Spinal cord (tissue), 10 donors: Measurements from ENCODE around the gene CAPG. TPM values are rescaled to one million over a fixed set of nuclear protein-coding genes. Genes with fewer than 3 reads are reported as not detected.
A peak's percentile ranks its signal among the peaks of the same experiment; 100 is the strongest.
"Not testable (repeated sequence)": the region's sequence is repeated elsewhere in the genome, so short reads cannot be mapped to it uniquely, and the experiment has no call there.

Experiments used
- DNase-seq, 6 donors: peaks; one replicate each; pipeline versions ENCODE4 v3.0.0 to v3.0.0-alpha.2; 2013 to 2015; ENCODE audit warnings: low spot score in 6 of 6, low read depth in 4 of 6
- H3K27ac ChIP-seq: one replicate; pipeline ENCODE4 v1.5.1; 2013; ENCODE audit warnings: low read depth, low read length, control low read depth
- H3K27me3 ChIP-seq: one replicate; pipeline ENCODE4 v1.6.1; 2013; ENCODE audit warnings: low read length; ENCODE audit not compliant: control insufficient read depth, insufficient read depth
- H3K36me3 ChIP-seq: one replicate; pipeline ENCODE4 v1.6.1; 2013; ENCODE audit warnings: low read length; ENCODE audit not compliant: control insufficient read depth, insufficient read depth
- H3K4me1 ChIP-seq: one replicate; pipeline ENCODE4 v1.6.1; 2013; ENCODE audit warnings: low read length; ENCODE audit not compliant: control insufficient read depth, insufficient read depth
- H3K4me3 ChIP-seq: one replicate; pipeline ENCODE4 v1.5.1; 2013; ENCODE audit warnings: low read depth, low read length, control low read depth
- H3K9me3 ChIP-seq: one replicate; pipeline ENCODE4 v1.6.1; 2013; ENCODE audit warnings: low read length; ENCODE audit not compliant: control insufficient read depth, insufficient read depth
- WGBS: methylation state at CpG from one replicate; pipeline ENCODE4 v1.1.5; 2013; ENCODE audit warnings: missing lambda C conversion rate; ENCODE audit not compliant: insufficient coverage; 5-methylcytosine and 5-hydroxymethylcytosine counted together
- polyA plus RNA-seq, 2 donors: library from polyadenylated mRNA; unstranded; fragments of 120-200 nt; gene quantifications; one replicate each; pipeline ENCODE4 v1.2.1, GENCODE V29; 2013; ENCODE audit not compliant: insufficient read length in 2 of 2
- total RNA-seq, 2 donors: library from RNA; depleted of rRNA in 1 of 2; stranded (reverse); fragments of 120-200 nt in 1 of 2; fragments of >200 nt in 1 of 2; gene quantifications; one replicate each; pipeline versions ENCODE4 v1.2.3 to v1.2.4, GENCODE V29; 2013 to 2014
- donor health status: healthy.

CAPG gene
- total and polyA plus RNA-seq, 4 donors: 20.2 to 41.3 (median 26.7) TPM

DNA sequence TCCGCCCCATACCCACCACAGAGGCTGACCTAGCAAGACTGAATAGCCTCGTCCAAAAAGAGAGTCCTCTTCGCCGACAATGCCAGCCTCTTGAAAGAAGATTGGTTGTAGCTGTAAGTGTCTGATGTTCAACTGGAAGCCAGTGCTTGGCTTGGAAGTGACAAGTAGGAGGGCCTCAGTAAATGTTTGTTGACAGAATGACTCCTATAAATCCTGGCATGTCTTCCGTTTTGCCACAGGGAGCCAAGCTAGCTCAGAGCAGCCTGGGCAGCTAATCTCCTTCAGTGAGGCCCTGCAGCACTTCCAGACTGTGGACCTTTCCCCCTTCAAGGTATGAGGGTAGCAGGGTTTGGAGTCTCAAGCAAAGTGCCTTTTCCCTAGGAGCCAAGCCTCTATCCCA, 40.7 kb downstream of the CAPG start:
- peaks cover 27% of the 10 kb centered on the region for H3K36me3 ChIP-seq
- H3K9me3 ChIP-seq: no peaks in the 10 kb centered on the region
- no peak overlapping the region for H3K27ac ChIP-seq
- no peak overlapping the region for H3K4me3 ChIP-seq
- H3K27me3 ChIP-seq: no peaks in the 10 kb centered on the region
- no peaks in the 10 kb centered on the region for H3K4me1 ChIP-seq
- WGBS: 58% methylated on average over 2 of the region's 5 CpGs
- DNase-seq: no peak

DNA sequence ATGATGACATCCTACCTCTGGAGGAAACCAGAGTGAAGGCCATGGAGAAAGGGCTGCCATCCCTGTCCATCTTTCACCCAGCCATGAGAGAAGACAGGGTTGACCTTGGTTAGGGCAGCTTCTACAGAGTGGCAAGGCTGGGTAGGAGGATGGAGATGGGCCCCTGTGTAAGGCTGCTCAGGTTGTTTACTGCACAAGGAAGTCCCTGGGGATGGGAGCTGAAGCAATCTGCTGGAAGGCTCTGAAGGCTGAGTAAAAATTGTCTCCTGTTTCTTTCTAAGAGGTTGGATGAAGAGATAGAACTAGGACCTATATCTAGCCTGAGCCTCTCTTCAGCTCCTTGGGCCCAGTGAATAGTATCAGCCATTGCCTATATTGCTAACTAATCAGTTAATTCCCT, 41.2 kb downstream of the CAPG start:
- DNase-seq: no peak
- Histone ChIP-seq H3K36me3 (peaks cover 30% of the 10 kb centered on the region), H3K4me1 (no peaks in the 10 kb centered on the region), H3K4me3 (no peak overlapping the region), H3K27ac (no peak overlapping the region), H3K9me3 (no peaks in the 10 kb centered on the region), H3K27me3 (no peaks in the 10 kb centered on the region)

DNA sequence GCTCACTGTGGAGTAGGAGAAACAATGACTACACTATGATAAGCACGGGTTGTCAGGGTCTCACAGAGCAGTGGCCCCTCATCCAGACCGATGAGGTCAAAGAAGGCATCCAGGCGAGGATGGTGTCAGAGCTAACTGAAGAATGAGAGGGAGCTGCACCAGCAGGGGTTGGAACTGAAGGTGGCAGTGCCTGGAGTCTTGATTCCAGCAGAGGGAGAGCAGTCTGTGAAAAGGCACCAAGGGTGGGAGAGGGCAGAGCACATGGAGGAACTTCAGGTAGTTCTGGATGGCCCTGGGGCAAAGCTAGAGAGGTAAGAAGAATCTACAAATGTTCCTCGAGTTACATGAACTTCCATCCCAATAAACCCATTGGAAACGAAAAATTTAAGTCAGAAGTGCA, 43.0 kb downstream of the CAPG start:
- no peaks in the 10 kb centered on the region for H3K4me1 ChIP-seq
- H3K36me3 ChIP-seq: peaks cover 29% of the 10 kb centered on the region
- no peaks in the 10 kb centered on the region for H3K9me3 ChIP-seq
- H3K27me3 ChIP-seq: no peaks in the 10 kb centered on the region
- H3K27ac ChIP-seq: no peak overlapping the region
- WGBS: 84% methylated on average over 3 of the region's 5 CpGs
- DNase-seq: no peak
- H3K4me3 ChIP-seq: no peak overlapping the region

DNA sequence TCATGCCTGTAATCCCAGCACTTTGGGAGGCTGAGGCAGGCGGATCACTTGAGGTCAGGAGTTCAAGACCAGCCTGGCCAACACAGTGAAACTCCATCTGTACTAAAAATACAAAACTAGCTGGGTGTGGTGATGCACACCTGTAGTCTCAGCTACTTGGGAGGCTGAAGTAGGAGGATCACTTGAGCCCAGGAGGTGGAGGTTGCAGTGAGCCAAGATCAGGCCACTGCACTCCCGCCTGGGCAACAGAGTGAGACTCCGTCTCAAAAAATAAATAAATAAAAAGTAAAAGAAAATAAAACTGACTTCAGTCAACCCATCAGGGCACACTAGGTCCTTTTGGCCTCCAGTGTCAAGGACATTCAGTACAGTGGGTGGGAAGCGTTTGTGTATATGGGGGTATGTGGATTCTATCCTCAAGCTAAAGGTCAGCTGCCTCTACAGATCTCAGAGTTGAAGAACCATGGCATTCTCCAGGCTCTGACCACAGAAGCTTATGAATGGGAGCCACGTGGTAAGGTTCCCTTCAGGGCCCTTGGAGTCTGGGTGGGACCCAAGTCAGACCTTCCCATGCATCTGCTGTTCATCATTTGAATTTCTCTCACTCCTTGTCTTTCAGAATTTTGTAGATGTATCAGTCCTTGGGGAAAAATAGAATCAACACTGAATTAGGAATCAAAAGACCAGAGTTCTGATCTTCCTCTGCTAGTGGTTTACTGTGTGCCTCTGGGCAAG, 47.3 kb downstream of the CAPG start:
- peaks cover 24% of the 10 kb centered on the region for H3K36me3 ChIP-seq
- not testable (repeated sequence) for DNase-seq, H3K9me3 ChIP-seq, H3K27ac ChIP-seq, H3K27me3 ChIP-seq, H3K4me1 ChIP-seq, H3K4me3 ChIP-seq
- WGBS: 100% methylated on average over 1 of the region's 5 CpGs

DNA sequence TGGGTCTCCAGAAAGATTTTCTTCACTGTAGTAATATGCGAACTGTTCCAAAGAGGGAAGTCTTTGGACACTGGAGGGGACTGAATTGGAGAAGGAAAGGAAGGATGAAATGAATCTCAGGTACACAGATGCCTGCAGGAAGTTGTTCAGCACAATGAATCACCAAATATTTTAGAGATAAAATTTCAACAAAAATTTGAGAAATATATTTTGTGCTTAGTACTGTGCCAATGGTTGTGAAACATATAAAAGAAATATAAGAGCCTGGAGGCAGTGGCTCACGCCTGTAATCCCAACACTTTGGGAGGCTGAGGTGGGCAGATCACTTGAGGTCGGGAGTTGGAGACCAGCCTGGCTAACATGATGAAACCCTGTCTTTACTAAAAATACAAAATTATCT, 52.4 kb downstream of the CAPG start:
- H3K27ac ChIP-seq: no peak overlapping the region
- H3K4me3 ChIP-seq: no peak overlapping the region
- WGBS: 100% methylated on average over 1 of the region's 3 CpGs
- no peaks in the 10 kb centered on the region for H3K9me3 ChIP-seq
- no peak for DNase-seq
- H3K36me3 ChIP-seq: peaks cover 12% of the 10 kb centered on the region
- peaks cover 20% of the 10 kb centered on the region for H3K4me1 ChIP-seq
- no peaks in the 10 kb centered on the region for H3K27me3 ChIP-seq

DNA sequence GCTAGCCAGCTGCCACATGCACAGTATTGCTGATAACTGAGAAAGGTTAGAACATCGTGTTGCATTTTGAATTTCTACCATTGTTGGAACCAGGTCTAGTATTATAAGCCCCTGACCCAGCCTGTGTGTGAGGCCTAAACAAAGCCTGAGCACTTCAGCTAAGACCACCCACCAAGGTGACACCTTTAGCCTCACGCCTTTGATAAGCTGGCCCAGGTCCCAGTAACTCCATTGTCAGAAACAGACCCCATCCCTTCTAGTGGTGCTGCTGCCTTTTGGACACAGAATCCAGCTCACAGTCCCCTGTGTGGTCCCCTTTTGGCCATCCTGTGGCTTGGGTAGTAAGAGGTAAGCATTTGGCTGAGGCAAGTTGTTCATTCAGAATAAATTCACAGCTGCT, 54.0 kb downstream of the CAPG start:
- Histone ChIP-seq H3K4me3 (no peak overlapping the region), H3K27me3 (no peaks in the 10 kb centered on the region), H3K36me3 (peaks cover 14% of the 10 kb centered on the region), H3K4me1 (peaks cover 20% of the 10 kb centered on the region), H3K9me3 (no peaks in the 10 kb centered on the region), H3K27ac (no peak overlapping the region)
- WGBS: 93% methylated on average over 2 of the region's 2 CpGs
- DNase-seq: no peak

DNA sequence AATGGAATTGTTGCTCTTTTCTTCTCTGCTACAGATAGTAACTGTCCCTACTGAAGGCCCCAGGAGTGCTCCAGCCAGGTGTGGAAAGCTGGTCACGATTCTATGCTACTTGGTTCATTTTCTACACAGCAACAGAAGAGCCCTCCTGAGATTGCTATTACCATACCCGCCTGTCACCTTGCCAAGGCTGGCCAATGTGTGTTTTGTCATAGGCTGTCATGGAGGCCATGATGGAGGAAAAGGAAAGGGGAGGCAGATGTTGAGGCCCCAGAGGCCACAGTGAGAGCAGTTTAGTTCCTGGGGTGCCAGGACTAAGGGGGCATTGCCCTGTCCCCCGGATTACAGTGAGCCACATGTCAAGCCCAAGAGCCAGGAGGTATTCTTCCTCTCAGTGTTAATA, 54.6 kb downstream of the CAPG start:
- Histone ChIP-seq H3K27ac (no peak overlapping the region), H3K4me3 (peak overlapping the region; percentile 77), H3K27me3 (no peaks in the 10 kb centered on the region), H3K4me1 (peaks cover 20% of the 10 kb centered on the region), H3K9me3 (no peaks in the 10 kb centered on the region), H3K36me3 (peaks cover 21% of the 10 kb centered on the region)
- 83% methylated on average over 2 of the region's 3 CpGs for WGBS
- DNase-seq: no peak

DNA sequence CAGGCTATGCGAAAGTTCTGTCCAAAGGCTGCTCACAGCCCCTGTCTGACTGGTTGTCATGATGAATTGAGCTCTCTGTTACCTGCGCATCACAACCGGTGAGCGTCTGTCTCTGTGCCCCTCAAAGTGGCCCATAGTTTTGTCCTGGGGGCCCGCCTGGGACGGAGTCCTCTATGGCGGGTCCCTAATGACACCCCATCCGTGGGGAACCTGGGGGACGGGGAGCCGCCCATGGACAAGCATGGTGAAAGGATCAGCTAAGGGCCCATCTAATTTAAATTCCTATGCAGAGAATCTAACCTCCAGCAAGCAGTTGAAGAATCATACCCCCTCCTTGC, 55.1 kb downstream of the CAPG start:
- 12% methylated on average over 8 of the region's 10 CpGs for WGBS
- no peaks in the 10 kb centered on the region for H3K27me3 ChIP-seq
- H3K4me3 ChIP-seq: peak overlapping the region; percentile 77
- no peak for DNase-seq
- no peak overlapping the region for H3K27ac ChIP-seq
- H3K9me3 ChIP-seq: no peaks in the 10 kb centered on the region
- peaks cover 20% of the 10 kb centered on the region for H3K4me1 ChIP-seq
- H3K36me3 ChIP-seq: peaks cover 25% of the 10 kb centered on the region

DNA sequence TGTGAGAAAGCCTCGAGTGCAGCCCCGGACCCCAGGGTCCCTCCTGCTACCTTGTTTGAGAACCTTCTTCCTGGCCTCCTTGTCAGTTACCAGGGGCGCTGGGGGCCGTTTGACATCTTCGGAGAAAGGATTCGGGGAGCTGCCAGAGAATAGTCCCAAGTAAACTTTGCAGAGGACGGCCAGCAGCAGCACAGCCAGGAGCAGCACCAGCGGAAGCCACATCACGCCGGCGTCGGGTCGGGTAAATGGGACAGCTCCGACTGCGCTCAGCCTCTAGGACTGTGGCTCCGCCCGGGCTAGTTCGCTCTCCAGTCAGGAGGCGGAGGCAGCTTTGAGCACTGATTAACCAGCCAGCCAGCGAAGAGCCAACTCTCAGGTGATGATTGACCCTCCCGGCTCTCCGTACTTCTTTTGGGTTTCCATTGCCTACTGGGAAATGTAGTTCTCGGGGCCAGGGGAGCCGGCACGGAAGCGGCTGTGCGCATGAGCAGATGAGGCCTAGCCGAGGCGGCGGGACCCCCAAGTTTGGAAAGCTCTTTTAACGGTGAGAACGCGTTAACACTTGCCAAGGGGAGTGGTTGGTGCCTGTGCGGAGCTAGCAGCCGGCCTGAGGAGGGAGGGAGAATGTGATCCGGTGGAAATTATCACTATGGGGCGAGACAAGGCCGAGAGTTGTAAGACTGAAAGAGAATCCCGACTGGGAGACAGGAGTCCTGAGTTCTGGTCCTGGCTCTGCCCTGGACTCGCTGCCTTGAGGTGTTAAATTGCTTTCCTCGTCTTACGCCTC, 55.7 kb downstream of the CAPG start, which contains the start of the genes ELMOD3 and RETSAT:
Gene ELMOD3 (plus strand): TSS at position 484 of the 787 bp plus-strand sequence. CDS start 2,430 bp downstream, outside the sequence.
Gene RETSAT (minus strand): TSS at position 243 of the 787 bp plus-strand sequence. CDS start 21 bp downstream, at position 222.
- peaks cover 20% of the 10 kb centered on the region for H3K4me1 ChIP-seq
- WGBS: 1% methylated on average over 42 of the region's 42 CpGs

More for the DNA sequence above, 55.7 kb downstream of the CAPG start, which contains the start of the genes ELMOD3 and RETSAT:
- H3K27ac ChIP-seq: peak within 1 kb of the TSS; percentile 54
- DNase-seq: peak; percentile 96 to 100 (median 99)
- no peaks in the 10 kb centered on the region for H3K9me3 ChIP-seq
- peak within 1 kb of the TSS; percentile 77 for H3K4me3 ChIP-seq
- H3K36me3 ChIP-seq: peaks cover 26% of the 10 kb centered on the region
- H3K27me3 ChIP-seq: no peaks in the 10 kb centered on the region
